Smooth muscle cell (in vitro differentiated cells): ENCODE results near the gene EXOC6B. TPM values are rescaled to one million over a fixed set of nuclear protein-coding genes. Genes with fewer than 3 reads are reported as not detected.

Source experiments
- DNase-seq: peaks from one replicate; lab custom pipeline; 2025; ENCODE audit not compliant: unreplicated experiment; lab: John Stamatoyannopoulos, UW
- H2AFZ ChIP-seq: fragments of 200-600 bp; sonication (generic); 2 replicates; pipeline ENCODE4 v1.6.0; 2016; ENCODE audit warnings: antibody characterized with exemption, low read depth, mild to moderate bottlenecking
- H3F3A ChIP-seq: fragments of 200-600 bp; sonication (generic); 2 replicates; pipeline ENCODE4 v1.6.0; 2017; ENCODE audit warnings: antibody characterized with exemption, low read depth
- H3K27ac ChIP-seq: fragments of 200-600 bp; sonication (generic); 2 replicates; pipeline ENCODE4 v1.5.1; 2016; ENCODE audit warnings: low read depth, mild to moderate bottlenecking
- H3K27me3 ChIP-seq: fragments of 200-600 bp; sonication (generic); 2 replicates; pipeline ENCODE4 v1.6.1; 2016; ENCODE audit warnings: low read depth, mild to moderate bottlenecking
- H3K36me3 ChIP-seq: fragments of 200-600 bp; sonication (generic); 2 replicates; pipeline ENCODE4 v1.5.1; 2016; ENCODE audit warnings: low read depth
- H3K4me1 ChIP-seq: fragments of 200-600 bp; sonication (generic); 2 replicates; pipeline ENCODE4 v1.5.1; 2016; ENCODE audit warnings: low read depth
- H3K4me2 ChIP-seq: fragments of 200-600 bp; sonication (generic); 2 replicates; pipeline ENCODE4 v1.6.0; 2016; ENCODE audit warnings: mild to moderate bottlenecking
- H3K4me3 ChIP-seq: fragments of 200-600 bp; sonication (generic); 2 replicates; pipeline ENCODE4 v1.5.1; 2016; ENCODE audit warnings: mild to moderate bottlenecking
- H3K79me2 ChIP-seq: fragments of 200-600 bp; sonication (generic); 2 replicates; pipeline ENCODE4 v1.6.0; 2016; ENCODE audit warnings: low read depth, mild to moderate bottlenecking
- H3K9ac ChIP-seq: fragments of 200-600 bp; sonication (generic); 2 replicates; pipeline ENCODE4 v1.6.0; 2016; ENCODE audit warnings: low read depth
- H3K9me3 ChIP-seq: fragments of 200-600 bp; sonication (generic); replicated peaks from 2 replicates; pipeline ENCODE4 v1.5.1; 2016; ENCODE audit warnings: low read depth
- H4K20me1 ChIP-seq: fragments of 200-600 bp; sonication (generic); 2 replicates; pipeline ENCODE4 v1.6.0; 2016; ENCODE audit warnings: low read depth
- WGBS: methylation state at CpG from one replicate; pipeline ENCODE4 v1.1.7; 2016; ENCODE audit warnings: low lambda C conversion rate; 5-methylcytosine and 5-hydroxymethylcytosine counted together
- polyA plus RNA-seq: library from polyadenylated mRNA; unstranded; fragments of >200 nt; fragmentation: Nextera tagmentation; extraction: Ambion mirVana; gene quantifications from 2 replicates; pipeline ENCODE4 v1.2.1, GENCODE V29; 2016
- total RNA-seq: library from RNA; depleted of rRNA; stranded (reverse); fragments of >200 nt; gene quantifications from 2 replicates; pipeline ENCODE4 v1.2.3, GENCODE V29; 2014
- TF ChIP-seq, protein P1 (sequence below): fragments of 200-600 bp; sonication (generic); IDR thresholded peaks from 2 replicates; pipeline ENCODE4 v1.5.1; 2017; ENCODE audit warnings: borderline replicate concordance, mild to moderate bottlenecking, antibody characterized with exemption; ENCODE audit not compliant: insufficient read depth, poor library complexity, severe bottlenecking

Gene EXOC6B
- total and polyA plus RNA-seq, 2 experiments from 2014 or later: 6.9 to 19.7 TPM

GRCh38 chr2:72712977-72713376 is 112.9 kb downstream of the EXOC6B start:
- Histone ChIP-seq H4K20me1 (peaks cover 8% of the 10 kb centered on the region), H3K9ac (no peak overlapping the region), H3K27ac (no peak overlapping the region), H3K36me3 (peaks cover 3% of the 10 kb centered on the region), H3K27me3 (no peaks in the 10 kb centered on the region), H3K4me3 (no peak overlapping the region), H3K4me2 (no peak overlapping the region), H3F3A (no peaks in the 10 kb centered on the region), H3K9me3 (no peaks in the 10 kb centered on the region), H2AFZ (no peak overlapping the region), H3K79me2 (no peaks in the 10 kb centered on the region), H3K4me1 (no peaks in the 10 kb centered on the region)
- TF ChIP-seq, protein P1, sequence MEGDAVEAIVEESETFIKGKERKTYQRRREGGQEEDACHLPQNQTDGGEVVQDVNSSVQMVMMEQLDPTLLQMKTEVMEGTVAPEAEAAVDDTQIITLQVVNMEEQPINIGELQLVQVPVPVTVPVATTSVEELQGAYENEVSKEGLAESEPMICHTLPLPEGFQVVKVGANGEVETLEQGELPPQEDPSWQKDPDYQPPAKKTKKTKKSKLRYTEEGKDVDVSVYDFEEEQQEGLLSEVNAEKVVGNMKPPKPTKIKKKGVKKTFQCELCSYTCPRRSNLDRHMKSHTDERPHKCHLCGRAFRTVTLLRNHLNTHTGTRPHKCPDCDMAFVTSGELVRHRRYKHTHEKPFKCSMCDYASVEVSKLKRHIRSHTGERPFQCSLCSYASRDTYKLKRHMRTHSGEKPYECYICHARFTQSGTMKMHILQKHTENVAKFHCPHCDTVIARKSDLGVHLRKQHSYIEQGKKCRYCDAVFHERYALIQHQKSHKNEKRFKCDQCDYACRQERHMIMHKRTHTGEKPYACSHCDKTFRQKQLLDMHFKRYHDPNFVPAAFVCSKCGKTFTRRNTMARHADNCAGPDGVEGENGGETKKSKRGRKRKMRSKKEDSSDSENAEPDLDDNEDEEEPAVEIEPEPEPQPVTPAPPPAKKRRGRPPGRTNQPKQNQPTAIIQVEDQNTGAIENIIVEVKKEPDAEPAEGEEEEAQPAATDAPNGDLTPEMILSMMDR: no peak
- no peak for DNase-seq

DNA sequence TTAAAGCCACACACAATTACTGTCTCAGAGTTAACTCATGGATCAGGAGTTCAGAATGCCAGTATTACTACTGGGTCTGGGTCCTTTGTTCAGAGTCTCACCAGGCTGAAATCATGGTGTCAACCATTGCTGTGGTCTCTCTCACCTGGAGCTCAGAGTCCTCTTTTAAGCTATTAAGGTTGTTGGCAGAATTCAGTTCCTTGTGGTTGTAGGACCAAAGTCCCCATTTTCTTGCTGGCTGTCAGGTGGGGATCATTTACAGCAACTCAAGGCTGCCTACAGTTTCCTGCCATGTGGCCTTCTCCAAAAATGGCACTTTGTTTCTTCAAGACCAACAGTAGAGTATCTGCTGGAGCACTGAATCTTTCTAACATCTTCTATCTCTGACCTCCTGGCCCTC is 113.5 kb downstream of the EXOC6B start:
- Histone ChIP-seq H3K4me3 (no peak overlapping the region), H3K79me2 (no peaks in the 10 kb centered on the region), H3K9ac (no peak overlapping the region), H2AFZ (no peak overlapping the region), H3F3A (no peaks in the 10 kb centered on the region), H3K36me3 (peaks cover under 1% of the 10 kb centered on the region), H3K27ac (no peak overlapping the region), H3K4me2 (no peak overlapping the region), H3K9me3 (no peaks in the 10 kb centered on the region), H3K4me1 (no peaks in the 10 kb centered on the region), H4K20me1 (peaks cover 8% of the 10 kb centered on the region), H3K27me3 (no peaks in the 10 kb centered on the region)
- DNase-seq: no peak
- TF ChIP-seq, protein P1: no peak

- H3K9ac ChIP-seq: no peak overlapping the region
- H4K20me1 ChIP-seq: peaks cover 8% of the 10 kb centered on the region
- H3K4me3 ChIP-seq: no peak overlapping the region
- no peak overlapping the region for H3K27ac ChIP-seq
- TF ChIP-seq, protein P1: no peak
- no peak overlapping the region for H3K4me2 ChIP-seq
- WGBS: 87% methylated on average over 1 of the region's 1 CpG
- no peak overlapping the region for H2AFZ ChIP-seq
- no peaks in the 10 kb centered on the region for H3K79me2 ChIP-seq
- H3F3A ChIP-seq: no peaks in the 10 kb centered on the region
- H3K27me3 ChIP-seq: no peaks in the 10 kb centered on the region
- no peaks in the 10 kb centered on the region for H3K36me3 ChIP-seq
- no peaks in the 10 kb centered on the region for H3K4me1 ChIP-seq
- no peaks in the 10 kb centered on the region for H3K9me3 ChIP-seq
- DNase-seq: no peak
Observed at GRCh38 chr2:72710418-72711152, 115.2 kb downstream of the EXOC6B start.

GRCh38 chr2:72708236-72708635 is 117.6 kb downstream of the EXOC6B start:
- no peak overlapping the region for H3K27ac ChIP-seq
- no peak overlapping the region for H2AFZ ChIP-seq
- no peaks in the 10 kb centered on the region for H3K4me1 ChIP-seq
- TF ChIP-seq, protein P1: no peak
- no peak overlapping the region for H3K9ac ChIP-seq
- DNase-seq: no peak
- no peaks in the 10 kb centered on the region for H3K27me3 ChIP-seq
- no peaks in the 10 kb centered on the region for H3K79me2 ChIP-seq
- 79% methylated on average over 1 of the region's 1 CpG for WGBS
- no peaks in the 10 kb centered on the region for H3K9me3 ChIP-seq
- H3K4me2 ChIP-seq: no peak overlapping the region
- no peaks in the 10 kb centered on the region for H3K36me3 ChIP-seq
- H3F3A ChIP-seq: no peaks in the 10 kb centered on the region
- H3K4me3 ChIP-seq: no peak overlapping the region
- peaks cover 8% of the 10 kb centered on the region for H4K20me1 ChIP-seq
